NCI-H748 (cell line): ENCODE data around the gene SEMA5B.

Experiments
- DNase-seq: peaks from one replicate; lab custom pipeline; 2025; ENCODE audit not compliant: unreplicated experiment; lab: John Stamatoyannopoulos, UW

Gene SEMA5B

GRCh38 chr3:122996038-122996580 is 31.5 kb downstream of the SEMA5B start:
- DNase-seq: no peak

GRCh38 chr3:122994954-122995353 is 32.6 kb downstream of the SEMA5B start:
- no peak for DNase-seq

GRCh38 chr3:122993124-122993978 is 34.2 kb downstream of the SEMA5B start:
- no peak for DNase-seq

- DNase-seq: no peak
Observed at GRCh38 chr3:122992676-122993075, 34.9 kb downstream of the SEMA5B start.

GRCh38 chr3:122992133-122992532 is 35.4 kb downstream of the SEMA5B start:
- DNase-seq: no peak

- DNase-seq: no peak
Observed at GRCh38 chr3:122991236-122991985, 36.2 kb downstream of the SEMA5B start.

- DNase-seq: no peak
Observed at GRCh38 chr3:122989856-122990575, 37.5 kb downstream of the SEMA5B start.

GRCh38 chr3:122988508-122988907 is 39.1 kb downstream of the SEMA5B start:
- DNase-seq: peak; percentile 14

- no peak for DNase-seq
Observed at GRCh38 chr3:122987736-122988319, 39.7 kb downstream of the SEMA5B start.

GRCh38 chr3:122987231-122987630 is 40.3 kb downstream of the SEMA5B start:
- DNase-seq: no peak

- DNase-seq: no peak
Observed at GRCh38 chr3:122986693-122987179, 40.8 kb downstream of the SEMA5B start.

- no peak for DNase-seq
Observed at GRCh38 chr3:122985539-122985938, 42.0 kb downstream of the SEMA5B start.

GRCh38 chr3:122984650-122985049 is 42.9 kb downstream of the SEMA5B start:
- DNase-seq: no peak

- DNase-seq: no peak
Observed at GRCh38 chr3:122984007-122984406, 43.6 kb downstream of the SEMA5B start.

GRCh38 chr3:122982216-122983185 is 45.1 kb downstream of the SEMA5B start:
- peak; percentile 13 for DNase-seq

GRCh38 chr3:122979211-122979610 is 48.4 kb downstream of the SEMA5B start:
- DNase-seq: no peak

GRCh38 chr3:122978569-122978968 is 49.0 kb downstream of the SEMA5B start:
- DNase-seq: no peak

- DNase-seq: peak; percentile 44
Observed at GRCh38 chr3:122977746-122978466, 49.7 kb downstream of the SEMA5B start.

GRCh38 chr3:122975924-122976293 is 51.7 kb downstream of the SEMA5B start:
- DNase-seq: no peak
